ENCODE results near the gene ADAM23.

DNA sequence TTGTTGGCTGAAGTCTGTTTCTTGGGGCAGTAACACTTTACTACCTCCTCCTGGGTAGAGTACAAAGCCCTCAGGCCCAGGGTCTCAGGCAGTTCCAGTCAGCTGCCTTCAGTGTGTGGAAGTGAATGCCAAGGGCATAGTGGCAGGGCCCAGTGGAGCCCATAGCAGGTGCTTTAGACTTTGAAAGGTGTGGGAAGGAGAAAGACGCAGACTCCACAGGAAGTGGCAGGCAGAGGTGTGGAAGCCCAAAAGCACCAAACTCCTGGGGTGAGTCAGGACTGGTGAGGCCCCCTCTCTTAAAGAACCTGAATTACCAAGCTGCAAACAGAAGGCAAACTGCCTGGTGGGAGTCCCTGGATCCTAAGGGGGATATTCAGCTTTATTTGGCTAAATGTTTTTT, 45.3 kb downstream of the ADAM23 start:
- TF ChIP-seq, protein P1, sequence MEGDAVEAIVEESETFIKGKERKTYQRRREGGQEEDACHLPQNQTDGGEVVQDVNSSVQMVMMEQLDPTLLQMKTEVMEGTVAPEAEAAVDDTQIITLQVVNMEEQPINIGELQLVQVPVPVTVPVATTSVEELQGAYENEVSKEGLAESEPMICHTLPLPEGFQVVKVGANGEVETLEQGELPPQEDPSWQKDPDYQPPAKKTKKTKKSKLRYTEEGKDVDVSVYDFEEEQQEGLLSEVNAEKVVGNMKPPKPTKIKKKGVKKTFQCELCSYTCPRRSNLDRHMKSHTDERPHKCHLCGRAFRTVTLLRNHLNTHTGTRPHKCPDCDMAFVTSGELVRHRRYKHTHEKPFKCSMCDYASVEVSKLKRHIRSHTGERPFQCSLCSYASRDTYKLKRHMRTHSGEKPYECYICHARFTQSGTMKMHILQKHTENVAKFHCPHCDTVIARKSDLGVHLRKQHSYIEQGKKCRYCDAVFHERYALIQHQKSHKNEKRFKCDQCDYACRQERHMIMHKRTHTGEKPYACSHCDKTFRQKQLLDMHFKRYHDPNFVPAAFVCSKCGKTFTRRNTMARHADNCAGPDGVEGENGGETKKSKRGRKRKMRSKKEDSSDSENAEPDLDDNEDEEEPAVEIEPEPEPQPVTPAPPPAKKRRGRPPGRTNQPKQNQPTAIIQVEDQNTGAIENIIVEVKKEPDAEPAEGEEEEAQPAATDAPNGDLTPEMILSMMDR (IDR thresholded peaks at IDR 0.05; ENCODE audit: insufficient read depth, low read length, poor library complexity, severe bottlenecking) = no peak
- TF ChIP-seq EZH2phosphoT487 (conservative IDR thresholded peaks at IDR 0.05; ENCODE audit: low read length) = no peak
